Measurements from ENCODE around the gene DHRS12.

Gene DHRS12

GRCh38 chr13:51807041-51807440, 3.1 kb upstream of the DHRS12 start:
- no peak for DNase-seq (ENCODE audit: low read depth in 2 of 2)

- no peak for DNase-seq (ENCODE audit: low read depth in 2 of 2)
These were observed 2.6 kb upstream of the DHRS12 start for GRCh38 chr13:51806566-51806965.

DNA sequence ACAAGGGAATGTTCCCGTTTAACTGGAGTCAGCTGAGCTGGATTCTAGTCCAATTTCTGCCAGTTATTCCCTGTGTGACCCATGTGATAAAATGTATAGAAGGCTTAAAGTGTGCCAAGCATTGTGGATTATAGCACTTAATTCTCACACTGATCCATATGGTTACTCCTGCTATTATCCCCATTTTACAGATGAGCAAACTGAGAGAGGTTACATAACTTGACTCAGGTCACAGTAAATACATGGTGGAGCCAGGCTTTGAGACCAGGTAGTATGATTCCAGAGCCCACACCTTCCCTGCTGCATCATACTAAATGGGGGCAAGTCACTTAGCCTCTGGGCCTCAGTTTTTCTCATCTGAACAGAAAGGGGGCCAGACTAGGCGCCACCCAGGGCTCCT, 2.0 kb upstream of the DHRS12 start:
- DNase-seq (ENCODE audit: low read depth in 2 of 2), result no peak

DNA sequence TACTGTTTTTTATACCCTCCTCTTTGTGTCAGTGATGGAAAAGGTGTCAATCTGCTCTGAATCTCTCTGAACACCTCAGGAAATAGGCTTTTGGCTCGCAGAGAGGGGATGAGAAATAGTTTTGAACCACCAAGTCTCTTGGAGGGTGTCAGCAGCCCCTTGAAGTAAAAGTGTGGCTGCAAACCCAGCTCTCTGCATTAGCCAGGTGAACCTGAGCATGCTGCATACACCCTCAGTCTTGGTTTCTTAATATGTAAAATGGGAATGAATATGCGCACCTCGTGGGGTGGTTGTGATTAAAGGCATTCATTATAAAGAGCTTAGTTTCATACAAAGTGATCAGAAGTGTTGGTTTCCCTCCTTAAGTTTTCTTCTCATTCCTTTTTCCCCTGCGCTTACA, 1.4 kb upstream of the DHRS12 start:
- no peak for DNase-seq (ENCODE audit: low read depth in 2 of 2)

GRCh38 chr13:51804295-51805172, 571 bp upstream of the DHRS12 start:
- no peak for DNase-seq (ENCODE audit: low read depth in 2 of 2)

GRCh38 chr13:51802631-51803418, 1.1 kb downstream of the DHRS12 start:
- no peak for DNase-seq (ENCODE audit: low read depth in 2 of 2)

GRCh38 chr13:51801631-51802099, 2.3 kb downstream of the DHRS12 start:
- no peak for DNase-seq (ENCODE audit: low read depth in 2 of 2)

- DNase-seq (ENCODE audit: low read depth in 2 of 2), result no peak
These were observed 3.5 kb downstream of the DHRS12 start for GRCh38 chr13:51800486-51800885.

GRCh38 chr13:51799261-51799660, 4.7 kb downstream of the DHRS12 start:
- no peak for DNase-seq (ENCODE audit: low read depth in 2 of 2)

GRCh38 chr13:51797664-51798488, 6.1 kb downstream of the DHRS12 start:
- peak; percentile 23 to 31 for DNase-seq (ENCODE audit: low read depth in 2 of 2)

DNA sequence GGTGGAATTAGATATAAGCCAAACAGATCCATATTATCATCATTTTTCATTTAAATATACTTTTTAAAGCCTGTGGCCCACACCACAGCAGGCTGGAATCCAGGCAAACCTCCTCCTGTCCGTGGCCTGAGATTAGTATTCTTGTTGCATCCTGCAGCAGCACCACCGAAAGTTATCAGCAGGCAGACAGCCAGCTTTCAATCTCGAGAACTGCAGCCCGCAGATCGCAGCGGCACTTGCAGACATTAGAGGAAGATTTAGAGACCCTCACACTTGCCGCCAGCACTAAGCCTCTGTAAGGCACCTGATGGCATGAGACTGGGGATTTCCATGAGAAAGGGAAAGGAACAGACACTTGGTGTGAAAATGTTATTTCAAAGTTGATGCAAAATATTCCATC, 7.4 kb downstream of the DHRS12 start:
- DNase-seq (ENCODE audit: low read depth in 2 of 2), result no peak

DNA sequence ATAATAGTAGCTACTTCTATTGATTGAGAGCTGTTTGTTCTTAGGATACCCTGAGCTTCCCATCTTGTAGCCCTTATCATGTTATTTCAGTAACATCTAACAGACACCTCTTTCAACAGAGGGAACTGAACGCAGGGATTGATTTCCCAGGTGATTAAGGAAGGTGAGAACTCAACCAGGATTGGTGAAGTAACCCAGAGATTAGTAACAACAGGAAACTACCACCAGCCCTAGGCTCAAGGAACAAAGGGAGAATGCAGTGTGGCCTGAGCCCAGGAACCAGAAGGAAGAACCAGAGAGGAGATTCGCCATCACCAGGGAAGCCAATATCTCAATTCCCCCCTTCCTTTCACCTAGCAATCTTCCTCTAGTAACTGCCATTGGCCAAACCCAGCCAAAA, 8.5 kb downstream of the DHRS12 start:
- DNase-seq (ENCODE audit: low read depth in 2 of 2), result no peak

GRCh38 chr13:51794964-51795363, 9.0 kb downstream of the DHRS12 start:
- no peak for DNase-seq (ENCODE audit: low read depth in 2 of 2)

DNA sequence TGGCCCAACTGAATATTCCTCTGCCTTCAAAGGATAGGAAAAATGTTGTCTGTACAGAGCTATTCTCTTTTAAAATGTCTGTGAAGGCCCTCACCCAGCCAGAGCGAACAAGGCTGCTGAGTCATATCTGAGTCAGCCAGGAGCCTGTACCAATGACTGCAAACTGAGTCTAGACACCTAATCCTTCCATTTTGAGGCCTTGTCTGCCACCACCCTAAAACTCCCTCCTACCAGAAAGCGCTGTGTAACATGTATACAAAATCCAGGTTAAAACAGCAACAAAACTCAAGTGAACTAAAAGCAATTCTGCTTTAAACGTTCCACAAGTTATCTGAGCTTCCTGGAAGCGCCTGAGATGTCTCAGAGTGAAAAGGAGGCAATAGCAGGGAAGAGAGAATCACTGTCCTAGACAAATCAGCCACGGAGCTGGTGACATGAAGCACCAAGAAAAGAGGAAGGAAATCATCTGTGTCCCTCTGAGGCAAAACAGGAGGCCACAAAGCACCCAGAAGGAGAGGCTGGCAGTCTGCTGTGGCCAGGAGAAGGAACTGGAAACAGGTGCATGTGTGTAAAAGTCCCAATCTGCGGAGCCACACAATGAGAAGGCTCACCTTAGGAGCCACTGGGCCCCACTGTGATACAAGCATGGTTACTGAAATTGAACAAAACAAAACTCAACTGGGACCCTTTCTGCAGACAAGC, 10.2 kb downstream of the DHRS12 start:
- DNase-seq (ENCODE audit: low read depth in 2 of 2), result peak; percentile 58 to 60

DNA sequence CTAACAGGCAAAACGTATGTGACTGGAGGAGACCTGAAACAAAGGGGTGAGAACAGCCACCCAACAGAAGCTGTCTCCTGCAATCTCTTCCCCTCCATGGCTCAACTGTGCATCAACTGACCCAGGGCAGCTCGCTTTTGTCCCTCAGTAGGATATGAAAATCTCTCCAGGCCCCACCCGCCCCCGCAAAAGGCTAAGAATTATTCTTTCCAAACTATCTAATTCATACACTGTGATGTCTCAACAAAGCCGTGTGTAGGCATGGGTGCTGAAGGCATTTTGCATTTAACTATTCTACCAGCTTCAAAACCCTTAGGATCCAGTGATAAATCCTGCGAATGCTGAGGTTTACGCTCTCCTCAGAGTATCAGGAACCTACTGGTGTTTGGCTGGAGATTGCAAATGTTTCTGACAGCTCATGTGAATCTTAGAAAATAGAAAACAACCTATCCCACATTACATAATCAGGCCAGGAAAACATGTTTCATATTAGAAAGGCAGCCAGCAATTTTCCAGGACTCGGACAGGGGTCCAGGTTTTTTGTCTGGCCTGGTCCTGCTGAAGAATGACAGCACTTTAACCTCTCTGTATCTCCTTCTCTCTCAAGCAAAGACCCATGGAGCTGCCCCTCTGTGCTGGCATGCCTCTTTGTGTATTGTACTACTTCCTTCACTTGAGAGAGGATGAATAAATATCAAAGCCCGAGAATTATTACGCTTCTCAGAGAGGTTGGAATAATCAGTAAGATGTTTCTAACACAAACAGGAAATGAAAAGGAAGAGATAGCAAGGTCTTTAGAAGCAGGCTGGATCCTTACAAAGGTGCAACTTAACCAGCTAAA, 17.3 kb downstream of the DHRS12 start:
- DNase-seq (ENCODE audit: low read depth in 2 of 2), result no peak

DNA sequence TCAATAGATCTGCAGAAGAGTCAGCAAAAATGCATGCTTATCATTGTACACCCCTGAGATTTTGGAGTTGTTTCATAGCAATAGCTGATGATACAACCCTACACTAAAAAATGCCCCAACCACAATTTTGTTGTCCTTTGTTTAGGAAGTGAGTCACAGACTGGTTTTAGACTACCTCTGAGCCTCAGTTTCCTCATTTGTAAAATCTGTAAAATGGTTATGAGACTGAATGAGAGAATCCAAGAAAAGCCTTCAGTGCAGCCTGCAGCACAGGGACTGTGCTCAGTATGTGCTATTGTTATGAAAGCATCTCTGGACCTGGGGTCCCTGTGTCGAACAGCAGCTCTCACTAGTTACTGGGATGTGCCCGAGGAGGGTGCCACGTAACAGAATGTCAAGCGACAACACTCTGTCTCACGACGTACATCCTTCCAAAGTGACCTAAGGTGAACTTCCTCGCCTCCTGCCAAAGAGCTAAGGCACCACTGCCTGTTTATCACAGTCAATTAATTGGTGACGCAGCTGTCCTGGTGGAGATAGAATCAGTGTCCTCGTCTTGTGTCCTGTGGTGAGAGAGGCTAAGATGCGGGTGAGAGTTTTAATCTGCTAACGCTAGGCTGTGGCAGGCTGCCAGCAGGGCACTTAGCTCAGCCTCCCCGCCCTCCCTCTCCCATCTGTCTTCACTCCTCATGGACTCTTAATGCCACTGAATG, 18.1 kb downstream of the DHRS12 start:
- DNase-seq (ENCODE audit: low read depth in 2 of 2), result no peak

GRCh38 chr13:51784097-51784496, 19.9 kb downstream of the DHRS12 start:
- no peak for DNase-seq (ENCODE audit: low read depth in 2 of 2)

- no peak for DNase-seq (ENCODE audit: low read depth in 2 of 2)
These were observed 20.4 kb downstream of the DHRS12 start for GRCh38 chr13:51783428-51784094.

GRCh38 chr13:51782026-51782710, 21.8 kb downstream of the DHRS12 start:
- no peak for DNase-seq (ENCODE audit: low read depth in 2 of 2)
